Endothelial cell of umbilical vein (primary cell): ENCODE data around the gene MAB21L2. TPM values are rescaled to one million over a fixed set of nuclear protein-coding genes. Genes with fewer than 3 reads are reported as not detected.

Experiments used
- BruUV-seq: library from RNA; stranded (reverse); fragments of 400-500 nt; replicated peaks from 2 replicates; lab custom pipeline; 2021; lab: Mats Ljungman, UMichigan
- CTCF ChIA-PET: fragments of 300-600, 350-600 bp; sonication (Branson Sonifier 250); formaldehyde crosslinking; loops from one replicate; lab custom pipeline; 2021; ENCODE audit warnings: antibody characterized with exemption, inconsistent platforms; lab: Charles Lee
- POLR2A ChIA-PET: fragments of 300-600, 350-600 bp; sonication (Branson Sonifier 250); formaldehyde crosslinking; loops from one replicate; lab custom pipeline; 2021; ENCODE audit warnings: antibody characterized with exemption, inconsistent platforms; lab: Charles Lee
- DNase-seq: peaks from one replicate; pipeline ENCODE4 v3.0.0-alpha.2; 2011; ENCODE audit warnings: low read depth, low spot score
- FAIRE-seq: peaks from 2 replicates; lab custom pipeline; 2011; peaks lifted over from hg19 to GRCh38; lab: Jason Lieb, UNC
- H2AFZ ChIP-seq: 2 replicates; pipeline ENCODE4 v1.6.0; 2012; ENCODE audit warnings: low read depth, low read length, control low read depth, inconsistent platforms
- H3K27ac ChIP-seq: 2 replicates; pipeline ENCODE4 v1.5.1; 2011; ENCODE audit warnings: low read depth, mild to moderate bottlenecking, control low read depth, low read length, moderate library complexity; ENCODE audit not compliant: insufficient read depth
- H3K27me3 ChIP-seq, 2 experiments: 2 replicates each; pipeline versions ENCODE4 v1.6.0 to v1.6.1; 2011; ENCODE audit warnings: low read length in 2 of 2, mixed read lengths in 1 of 2; ENCODE audit not compliant: control insufficient read depth in 2 of 2, insufficient read depth in 2 of 2
- H3K36me3 ChIP-seq, 2 experiments: 2 replicates in 1 of 2; 3 replicates in 1 of 2; pipeline ENCODE4 v1.5.1; 2011; ENCODE audit warnings: low read length in 2 of 2, mild to moderate bottlenecking in 1 of 2, moderate library complexity in 1 of 2; ENCODE audit not compliant: control insufficient read depth in 2 of 2, insufficient read depth in 2 of 2; ENCODE audit errors: extremely low read depth in 1 of 2
- H3K4me1 ChIP-seq: 3 replicates; pipeline ENCODE4 v1.5.1; 2011; ENCODE audit warnings: mild to moderate bottlenecking, low read length; ENCODE audit not compliant: control insufficient read depth, insufficient read depth; ENCODE audit errors: extremely low read depth
- H3K4me2 ChIP-seq: 2 replicates; pipeline ENCODE4 v1.6.1; 2011; ENCODE audit warnings: low read length, control low read depth, mixed read lengths; ENCODE audit not compliant: insufficient read depth
- H3K4me3 ChIP-seq, 3 experiments: fragments of 200-600 bp in 1 of 3; sonication (generic), shearing (Covaris generic) in 1 of 3; replicated peaks in 1 of 3; 2 replicates each; pipeline ENCODE4 v1.5.1; 2011 to 2016; ENCODE audit warnings: control low read depth in 3 of 3, low read length in 3 of 3, mild to moderate bottlenecking in 2 of 3, inconsistent platforms in 1 of 3, low read depth in 1 of 3, moderate library complexity in 1 of 3; ENCODE audit not compliant: insufficient read depth in 1 of 3
- H3K79me2 ChIP-seq: 2 replicates; pipeline ENCODE4 v1.6.0; 2012; ENCODE audit warnings: low read length, inconsistent platforms; ENCODE audit not compliant: control insufficient read depth, insufficient read depth
- H3K9ac ChIP-seq: replicated peaks from 2 replicates; pipeline ENCODE3; 2011; ENCODE audit warnings: low read length, control low read depth; ENCODE audit not compliant: insufficient read depth; ENCODE audit errors: extremely low read depth
- H3K9me1 ChIP-seq: replicated peaks from 3 replicates; pipeline ENCODE4 v1.6.0; 2011; ENCODE audit warnings: mild to moderate bottlenecking, low read length; ENCODE audit not compliant: control insufficient read depth, insufficient read depth; ENCODE audit errors: extremely low read depth
- H3K9me3 ChIP-seq: replicated peaks from 2 replicates; pipeline ENCODE4 v1.5.1; 2012; ENCODE audit warnings: low read length, inconsistent platforms; ENCODE audit not compliant: control insufficient read depth, insufficient read depth
- H4K20me1 ChIP-seq: replicated peaks from 2 replicates; pipeline ENCODE3; 2011; ENCODE audit warnings: mild to moderate bottlenecking, low read length; ENCODE audit not compliant: control insufficient read depth, insufficient read depth; ENCODE audit errors: extremely low read depth
- CTCF ChIP-seq, 2 donors: IDR thresholded peaks; 1 replicate in 1 of 2; 2 replicates in 1 of 2; pipeline ENCODE4 v1.5.1; 2011; ENCODE audit warnings: low read length in 2 of 2, mild to moderate bottlenecking in 2 of 2, moderate library complexity in 2 of 2, control low read depth in 1 of 2, inconsistent platforms in 1 of 2, low read depth in 1 of 2; ENCODE audit not compliant: insufficient read depth in 1 of 2; ENCODE audit errors: extremely low read depth in 1 of 2
- EZH2 ChIP-seq: IDR thresholded peaks from 2 replicates; pipeline ENCODE4 v1.6.1; 2012; ENCODE audit warnings: borderline replicate concordance, low read depth, mild to moderate bottlenecking, moderate library complexity, low read length, inconsistent platforms; ENCODE audit not compliant: severe bottlenecking
- FOS ChIP-seq: IDR thresholded peaks from 2 replicates; pipeline ENCODE4 v1.6.1; 2011; ENCODE audit warnings: mild to moderate bottlenecking, low read length, moderate library complexity, borderline replicate concordance; ENCODE audit not compliant: insufficient read depth
- GATA2 ChIP-seq: IDR thresholded peaks from 2 replicates; pipeline ENCODE4 v1.7.0; 2011; ENCODE audit warnings: low read depth, mild to moderate bottlenecking, moderate library complexity, mixed read lengths, low read length; ENCODE audit not compliant: insufficient read length, insufficient read depth
- JUN ChIP-seq: IDR thresholded peaks from 2 replicates; pipeline ENCODE4 v1.6.1; 2011; ENCODE audit warnings: borderline replicate concordance, low read depth; ENCODE audit not compliant: insufficient read length, insufficient read depth
- MAX ChIP-seq: IDR thresholded peaks from 2 replicates; pipeline ENCODE4 v1.6.1; 2011; ENCODE audit not compliant: insufficient read depth, insufficient read length
- MYC ChIP-seq: IDR thresholded peaks from one replicate; pipeline ENCODE4 v1.6.1; 2011; ENCODE audit warnings: mild to moderate bottlenecking, low read depth, low read length
- POLR2A ChIP-seq: IDR thresholded peaks from 2 replicates; pipeline ENCODE4 v1.6.1; 2012; ENCODE audit warnings: low read depth, mild to moderate bottlenecking, control low read depth, low read length
- POLR2AphosphoS5 ChIP-seq: IDR thresholded peaks from 2 replicates; pipeline ENCODE4 v1.6.1; 2012; ENCODE audit warnings: low read depth, mild to moderate bottlenecking, control low read depth, low read length, moderate library complexity; ENCODE audit not compliant: insufficient read depth
- dilution Hi-C: fragments of 300-500 bp; cut with MboI; formaldehyde crosslinking; loops from one replicate; pipeline ENCODE4 v1.15.0; 2019; ENCODE audit warnings: low sequenced_read_pairs; ENCODE audit not compliant: extremely low pct_ligation_motif_present
- intact Hi-C: fragments of 100-400 bp; cut with micrococcal nuclease; formaldehyde crosslinking; loops from one replicate; pipeline ENCODE4 v1.10.0; 2022
- polyA plus RNA-seq, 4 experiments: library from polyadenylated mRNA; depleted of rRNA in 3 of 4; stranded (reverse) in 3 of 4; unstranded in 1 of 4; fragments of >200 nt; gene quantifications; 2 replicates each; pipeline versions ENCODE4 v1.2.1 to v1.2.3, GENCODE V29; 2011 to 2012; ENCODE audit warnings: missing spikeins in 1 of 4
- total RNA-seq: library from RNA; stranded (reverse); gene quantifications from 2 replicates; pipeline ENCODE4 v1.2.3, GENCODE V29; 2021

Gene MAB21L2
- total and polyA plus RNA-seq, 2 donors (not counting 3 experiments of a cell fraction or from before 2014, with no cell fraction given), result not detected

GRCh38 chr4:150581056-150581605, 820 bp upstream of the MAB21L2 start:
- H3K36me3 ChIP-seq, result no peaks in the 10 kb centered on the region
- H2AFZ ChIP-seq, result no peak overlapping the region
- DNase-seq, result no peak
- H3K79me2 ChIP-seq, result no peaks in the 10 kb centered on the region
- intact Hi-C loops, result loop anchor here (5.0 kb wide), 2 partner anchors 274 to 584 kb away; no protein-coding TSS in a partner anchor
- H3K9ac ChIP-seq, result no peak overlapping the region
- dilution Hi-C loops, result no loop called here
- no peaks in the 10 kb centered on the region for H3K9me1 ChIP-seq
- no peaks in the 10 kb centered on the region for H3K4me1 ChIP-seq
- TF ChIP-seq FOS (no peak), MAX (no peak), POLR2A (no peak), JUN (no peak), MYC (no peak), CTCF (IDR thresholded peaks at IDR 0.05; ENCODE audit: extremely low read depth in 1 of 2, insufficient read depth in 1 of 2, low read depth in 1 of 2, low read length in 2 of 2) (no peak), POLR2AphosphoS5 (no peak), GATA2 (no peak), EZH2 (no peak)
- no peaks in the 10 kb centered on the region for H3K9me3 ChIP-seq
- H3K4me3 ChIP-seq, result no peak overlapping the region
- no peaks in the 10 kb centered on the region for H3K27me3 ChIP-seq
- ChIA-PET POLR2A (no interaction called here), CTCF (interaction anchor here (1.0 kb wide), 1 partner anchor 286 kb away, joined by 3 read pairs; no protein-coding TSS in a partner anchor)
- no peak overlapping the region for H3K4me2 ChIP-seq
- no peak overlapping the region for H3K27ac ChIP-seq
- no TSS peak for BruUV-seq
- no peaks in the 10 kb centered on the region for H4K20me1 ChIP-seq
- FAIRE-seq, result no peak
